NCI-H510A (cell line): ENCODE data around the gene PARD6A.
A peak's percentile ranks its signal among the peaks of the same experiment; 100 is the strongest.

Source experiments
- DNase-seq: peaks from one replicate; lab custom pipeline; 2025; lab: John Stamatoyannopoulos, UW

The PARD6A gene

GRCh38 chr16:67654403-67654911 lies 6.3 kb upstream of the PARD6A start:
- no peak for DNase-seq

DNA sequence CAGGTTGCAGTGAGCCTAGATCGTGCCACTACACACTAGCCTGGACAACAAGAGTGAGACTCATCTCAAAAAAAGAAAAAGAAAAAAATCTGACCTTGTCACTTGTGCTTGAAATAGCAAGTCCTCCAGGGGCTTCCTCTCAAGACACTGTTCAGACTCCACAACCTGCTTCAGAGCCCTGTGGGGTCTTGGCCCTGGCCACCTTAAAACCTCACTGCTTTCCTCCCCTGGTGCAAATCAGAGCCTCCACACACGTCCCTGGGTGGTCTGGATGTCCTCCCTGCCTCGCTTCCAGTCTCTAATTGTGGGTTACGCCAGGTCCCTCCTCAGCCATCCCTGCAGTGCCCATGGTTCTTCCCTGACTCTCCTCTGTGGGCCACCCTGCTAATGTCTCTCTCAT lies 5.4 kb upstream of the PARD6A start:
- no peak for DNase-seq

- no peak for DNase-seq
Observed at GRCh38 chr16:67656344-67657016, 4.3 kb upstream of the PARD6A start.

- no peak for DNase-seq
Observed at GRCh38 chr16:67657017-67657608, 3.6 kb upstream of the PARD6A start.

DNA sequence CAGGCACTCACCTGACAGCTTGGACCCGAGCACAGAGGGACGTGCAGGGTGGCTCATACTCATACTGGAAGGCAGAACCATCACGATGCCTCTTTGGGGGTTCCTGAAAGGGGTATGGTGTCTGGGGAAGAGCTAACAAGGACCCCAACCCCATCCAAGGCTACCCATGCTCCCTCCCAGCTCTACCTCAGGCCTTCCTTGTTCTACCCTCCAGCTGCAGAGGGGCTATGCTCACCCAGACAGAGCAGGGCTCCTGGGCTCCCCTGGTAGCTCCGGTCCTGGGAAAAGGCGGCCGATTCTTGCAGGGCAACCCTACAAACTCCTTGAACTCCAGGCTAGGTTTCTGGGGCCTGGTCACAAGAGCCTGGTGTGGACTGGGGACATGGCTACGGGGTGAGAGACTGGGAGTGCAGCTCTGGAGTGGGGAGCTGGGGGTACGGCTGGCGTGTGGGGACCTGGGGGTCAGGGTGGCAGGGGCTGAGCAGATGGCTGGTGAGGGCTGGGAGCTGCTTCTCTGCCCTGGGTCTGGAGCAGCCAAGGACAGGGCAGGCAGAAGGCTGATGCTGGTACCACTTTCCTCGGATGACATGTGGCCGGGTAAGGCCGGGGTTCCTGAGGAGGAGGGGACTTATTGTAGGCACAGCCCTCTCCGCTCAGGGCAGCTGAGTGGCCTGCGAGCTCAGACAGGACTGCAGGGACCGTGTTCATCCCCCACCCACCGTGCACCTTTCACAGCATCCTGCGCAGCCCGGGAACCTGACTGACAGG lies 2.8 kb upstream of the PARD6A start:
- no peak for DNase-seq

DNA sequence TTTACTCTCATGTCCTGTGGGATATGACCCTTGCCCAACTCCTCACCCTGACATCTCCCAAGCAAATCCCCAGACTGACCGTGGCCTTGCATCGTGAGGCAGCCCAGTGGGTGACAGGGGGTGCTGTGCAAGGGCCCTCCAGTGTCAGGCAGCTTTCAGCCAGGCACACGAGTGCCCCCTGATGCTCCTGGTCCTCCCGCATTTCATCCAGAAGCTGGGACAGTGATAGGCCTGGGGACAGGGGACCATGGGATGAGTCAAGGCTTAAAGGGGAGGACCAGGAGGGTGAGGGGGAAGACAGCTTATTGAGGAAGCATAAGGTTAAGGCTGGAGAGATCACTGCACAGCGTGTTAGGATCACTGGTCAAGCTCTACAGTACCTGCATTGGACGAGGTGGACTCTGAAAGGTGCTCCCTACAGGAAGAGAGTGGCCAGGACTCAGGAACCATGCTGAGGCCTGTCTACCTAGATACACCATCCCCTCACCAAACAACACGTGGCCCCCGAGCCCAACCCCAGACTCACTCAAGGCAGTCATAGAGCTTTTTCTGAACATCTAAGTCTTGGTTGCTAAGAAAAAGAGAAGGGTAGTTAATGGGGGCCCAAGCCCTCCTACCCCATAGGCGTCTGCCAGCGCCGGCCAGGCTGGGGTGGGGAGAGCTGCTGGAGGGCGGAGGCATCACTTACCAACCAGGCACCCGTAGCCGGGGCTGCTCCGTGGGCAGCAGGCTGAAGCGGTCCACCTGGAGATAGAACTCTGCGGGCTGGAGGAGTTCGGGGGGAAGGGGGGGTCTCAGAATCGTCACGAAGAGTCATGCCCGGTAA lies 1.7 kb upstream of the PARD6A start:
- no peak for DNase-seq

GRCh38 chr16:67659675-67660563 lies 841 bp upstream of the PARD6A start, which contains the start of gene ACD:
ACD (minus strand) TSS chr16:67660260; CDS start chr16:67660220, 40 bp downstream.
- peak; percentile 59 for DNase-seq

- DNase-seq, result no peak
Observed at GRCh38 chr16:67661101-67661761, 471 bp downstream of the PARD6A start.

DNA sequence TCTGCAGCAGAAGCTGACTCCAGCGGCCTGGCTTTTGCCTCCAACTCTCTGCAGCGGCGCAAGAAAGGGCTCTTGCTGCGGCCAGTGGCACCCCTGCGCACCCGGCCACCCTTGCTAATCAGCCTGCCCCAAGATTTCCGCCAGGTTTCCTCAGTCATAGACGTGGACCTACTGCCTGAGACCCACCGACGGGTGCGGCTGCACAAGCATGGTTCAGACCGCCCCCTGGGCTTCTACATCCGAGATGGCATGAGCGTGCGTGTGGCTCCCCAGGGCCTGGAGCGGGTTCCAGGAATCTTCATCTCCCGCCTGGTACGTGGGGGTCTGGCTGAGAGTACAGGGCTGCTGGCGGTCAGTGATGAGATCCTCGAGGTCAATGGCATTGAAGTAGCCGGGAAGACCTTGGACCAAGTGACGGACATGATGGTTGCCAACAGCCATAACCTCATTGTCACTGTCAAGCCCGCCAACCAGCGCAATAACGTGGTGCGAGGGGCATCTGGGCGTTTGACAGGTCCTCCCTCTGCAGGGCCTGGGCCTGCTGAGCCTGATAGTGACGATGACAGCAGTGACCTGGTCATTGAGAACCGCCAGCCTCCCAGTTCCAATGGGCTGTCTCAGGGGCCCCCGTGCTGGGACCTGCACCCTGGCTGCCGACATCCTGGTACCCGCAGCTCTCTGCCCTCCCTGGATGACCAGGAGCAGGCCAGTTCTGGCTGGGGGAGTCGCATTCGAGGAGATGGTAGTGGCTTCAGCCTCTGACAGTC lies 1.3 kb downstream of the PARD6A start:
- DNase-seq, result no peak

DNA sequence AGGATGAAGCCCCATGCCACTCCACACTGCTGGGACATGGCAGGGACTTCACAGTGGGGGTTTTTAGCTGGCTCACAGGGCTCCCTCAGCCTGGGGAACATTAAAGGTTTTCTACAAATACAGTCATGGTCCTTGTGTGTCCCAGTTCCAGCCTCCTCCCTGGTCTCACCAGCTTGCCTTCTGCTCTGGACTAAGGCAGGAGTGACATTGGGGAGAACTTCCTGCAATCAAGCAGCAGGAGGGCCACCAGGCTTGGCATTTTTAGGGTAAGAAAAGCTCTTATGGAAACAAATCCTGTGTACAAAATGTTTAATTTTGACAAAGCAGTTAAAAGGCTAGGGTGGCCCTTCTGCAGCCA lies 1.9 kb downstream of the PARD6A start:
- DNase-seq, result no peak

DNA sequence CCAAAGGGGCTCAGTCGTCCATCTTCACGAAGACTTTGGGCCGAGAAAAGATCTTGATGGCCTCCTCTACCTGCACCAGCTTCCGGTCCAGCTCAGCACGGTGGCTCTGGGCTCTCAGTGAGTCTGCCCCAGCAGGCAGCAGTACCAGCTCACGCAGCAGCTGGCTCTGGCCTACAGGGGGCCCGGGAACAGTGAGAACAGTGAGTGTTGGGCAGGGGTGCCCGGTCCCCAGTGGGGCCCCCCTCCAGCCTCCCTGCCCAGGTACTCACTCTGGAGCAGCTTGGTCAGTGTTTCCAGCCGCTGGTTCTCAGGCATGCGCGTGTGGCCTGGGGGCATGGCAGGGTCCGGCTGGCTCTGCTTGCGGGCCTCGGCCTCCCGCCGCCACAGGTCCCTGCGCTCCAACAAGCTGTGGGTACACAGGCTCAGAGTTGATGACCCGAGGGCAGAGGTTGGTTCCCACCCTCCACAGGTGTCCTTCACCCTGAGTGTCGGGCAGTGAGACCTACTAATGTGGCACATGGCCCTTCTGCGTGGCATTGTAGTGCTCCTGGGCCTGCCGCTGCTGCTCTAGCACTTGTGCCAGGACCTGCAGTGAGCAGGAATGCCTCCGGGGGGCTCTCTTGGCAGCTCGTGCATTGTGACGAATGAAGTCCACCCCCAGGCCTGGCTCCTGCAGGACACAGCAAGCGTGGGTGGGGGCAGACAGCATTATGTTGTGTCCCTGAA lies 2.6 kb downstream of the PARD6A start:
- DNase-seq, result no peak

DNA sequence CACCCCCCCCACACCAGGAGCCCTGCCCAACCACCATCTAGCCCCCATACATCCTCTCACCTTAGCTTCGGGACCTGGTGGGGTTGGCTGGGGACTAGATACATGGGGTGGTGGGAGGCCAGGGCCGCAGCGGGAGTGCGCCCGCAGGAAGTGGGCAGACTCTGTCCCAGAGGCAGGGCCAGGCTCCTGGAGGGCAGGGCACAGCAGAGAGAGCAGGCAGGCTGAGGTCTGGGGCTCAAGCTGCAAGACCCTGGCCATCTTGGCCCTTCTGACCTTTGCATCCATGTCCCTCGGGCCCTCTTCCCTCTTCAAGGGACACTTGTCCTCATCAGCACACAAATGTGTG lies 3.1 kb downstream of the PARD6A start:
- no peak for DNase-seq

DNA sequence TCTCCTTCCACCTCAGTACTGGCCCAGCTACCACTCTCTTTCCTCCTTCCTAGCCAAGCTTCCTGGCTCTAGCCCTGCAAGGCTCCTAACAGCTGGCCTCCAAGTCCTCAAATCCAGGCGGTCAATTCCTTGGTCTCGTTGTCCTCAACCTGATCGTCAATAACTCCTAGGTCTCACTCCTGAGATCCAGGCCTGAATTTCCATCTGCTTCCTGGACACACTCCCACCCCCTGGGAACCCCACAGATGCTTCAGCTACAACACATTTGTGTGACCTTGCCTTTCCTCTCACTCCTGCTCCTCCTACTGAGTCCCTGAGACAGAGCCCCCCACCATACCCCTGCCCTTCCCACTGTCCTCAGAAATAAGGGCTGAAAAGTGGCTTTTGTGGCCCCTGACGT lies 3.5 kb downstream of the PARD6A start:
- no peak for DNase-seq

- DNase-seq, result no peak
Observed at GRCh38 chr16:67664871-67665270, 4.1 kb downstream of the PARD6A start.

DNA sequence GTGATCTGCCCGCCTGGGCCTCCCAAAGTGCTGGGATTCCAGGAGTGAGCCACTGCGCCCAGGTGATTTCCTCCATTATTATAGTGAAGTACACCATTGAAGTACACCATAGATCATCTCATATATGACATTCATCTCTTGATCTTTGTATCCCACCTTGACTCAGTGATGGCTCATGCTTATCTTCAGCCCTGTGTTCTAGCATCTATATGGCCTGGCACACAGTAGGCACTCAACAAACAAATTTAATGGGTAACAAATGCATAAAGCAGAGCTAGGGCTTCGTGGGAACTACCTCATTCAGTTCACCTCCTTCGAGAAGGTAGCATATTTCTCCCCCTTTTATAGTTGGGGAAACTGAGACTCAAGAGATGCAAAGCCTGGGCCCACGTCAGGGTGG lies 4.8 kb downstream of the PARD6A start:
- DNase-seq, result no peak

GRCh38 chr16:67666032-67666551 lies 5.3 kb downstream of the PARD6A start:
- no peak for DNase-seq

DNA sequence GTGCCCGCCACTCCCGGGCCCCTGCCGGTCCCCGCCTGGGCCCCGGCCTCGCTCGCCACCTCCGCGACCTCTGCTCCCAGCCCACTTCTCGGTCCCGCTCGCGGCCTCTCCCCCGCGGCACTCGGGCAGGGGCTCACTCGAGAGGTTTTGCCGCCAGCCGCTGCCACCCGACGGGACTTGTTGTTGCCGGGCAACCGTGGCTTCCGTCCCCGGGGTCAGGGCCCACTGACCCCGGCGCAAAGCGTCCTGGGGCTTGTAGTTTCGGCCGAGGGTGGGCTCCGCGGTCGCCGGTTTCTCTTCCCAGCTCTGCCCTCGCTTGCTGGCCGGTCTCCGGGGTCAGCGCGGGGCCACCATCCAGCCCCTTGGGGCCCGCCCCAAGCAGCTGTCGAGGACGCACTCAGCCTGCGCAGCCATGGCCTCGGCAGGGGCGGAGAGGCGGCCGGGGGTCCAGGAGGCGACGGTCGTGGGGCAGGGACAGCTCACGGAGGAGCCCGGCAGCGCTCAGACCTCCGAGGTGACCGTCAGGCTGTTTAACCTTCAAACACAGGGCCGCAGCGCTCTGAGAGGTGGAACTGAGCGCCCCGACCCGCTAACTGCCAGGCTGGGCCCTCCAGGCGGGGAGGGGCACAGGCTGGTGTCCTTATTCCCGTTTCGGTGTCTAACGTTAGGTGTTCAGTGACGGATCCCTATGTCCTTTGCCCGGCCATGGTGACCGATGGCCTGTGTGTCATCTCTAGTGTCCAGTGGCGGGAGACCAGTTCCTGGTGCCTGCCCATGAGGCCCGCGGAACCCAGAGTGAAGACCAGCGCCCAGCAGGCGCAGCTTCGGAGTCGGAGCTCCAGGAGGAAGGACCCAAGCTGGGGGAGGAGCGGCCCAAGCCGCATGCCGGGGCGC lies 6.0 kb downstream of the PARD6A start, which contains the start of the genes C16orf86 and ENKD1:
Gene C16orf86 (plus strand): TSS at position 256 of the 894 bp plus-strand sequence. CDS start 157 bp downstream, at position 413.
Gene ENKD1 (minus strand): TSS at position 192 of the 894 bp plus-strand sequence. CDS start 308 bp downstream, outside the sequence.
- peak; percentile 36 for DNase-seq

- DNase-seq, result no peak
Observed at GRCh38 chr16:67667453-67667816, 6.7 kb downstream of the PARD6A start.
